ENCODE measurements around the gene KCND2.

DNA sequence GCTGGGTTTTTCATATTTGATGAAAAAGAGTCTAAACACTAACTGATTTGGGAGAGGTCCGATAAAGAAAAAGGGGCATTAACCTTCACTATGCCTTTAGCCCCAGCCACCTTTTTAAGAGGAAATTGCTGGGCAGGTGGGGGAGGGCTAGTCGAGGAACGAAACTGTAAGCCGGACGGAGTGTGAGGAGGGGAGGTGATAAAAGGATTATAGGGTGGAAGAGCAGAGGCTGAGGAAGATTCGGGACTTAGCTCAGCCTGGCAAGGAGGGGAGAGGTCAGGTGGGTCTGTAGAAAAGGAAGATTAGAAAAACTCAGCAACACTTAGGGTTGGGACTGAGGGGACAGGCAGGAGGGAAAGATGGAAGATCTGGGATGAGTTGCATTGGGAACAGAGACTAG, 508.0 kb downstream of the KCND2 start:
- TF ChIP-seq RCOR1 (IDR thresholded peaks at IDR 0.05; ENCODE audit: low read length) (no peak), EZH2phosphoT487 (IDR thresholded peaks at IDR 0.05; ENCODE audit: borderline replicate concordance, low read depth) (no peak), CTCF (IDR thresholded peaks at IDR 0.05) (no peak), MAX (IDR thresholded peaks at IDR 0.05; ENCODE audit: low read depth) (no peak), FOXM1 (IDR thresholded peaks at IDR 0.05; ENCODE audit: low read depth) (no peak), POLR2AphosphoS5 (IDR thresholded peaks at IDR 0.05; ENCODE audit: low read depth, low read length) (no peak), CHD2 (IDR thresholded peaks at IDR 0.05; ENCODE audit: low read length, partially characterized antibody) (no peak), MEF2A (IDR thresholded peaks at IDR 0.05; ENCODE audit: borderline replicate concordance, low read depth) (no peak), TAF1 (IDR thresholded peaks at IDR 0.05; ENCODE audit: borderline replicate concordance, low read depth, low read length) (no peak), YY1 (IDR thresholded peaks at IDR 0.05; ENCODE audit: low read depth) (no peak), JUND (IDR thresholded peaks at IDR 0.05) (no peak)
- TF ChIP-seq, protein P1, sequence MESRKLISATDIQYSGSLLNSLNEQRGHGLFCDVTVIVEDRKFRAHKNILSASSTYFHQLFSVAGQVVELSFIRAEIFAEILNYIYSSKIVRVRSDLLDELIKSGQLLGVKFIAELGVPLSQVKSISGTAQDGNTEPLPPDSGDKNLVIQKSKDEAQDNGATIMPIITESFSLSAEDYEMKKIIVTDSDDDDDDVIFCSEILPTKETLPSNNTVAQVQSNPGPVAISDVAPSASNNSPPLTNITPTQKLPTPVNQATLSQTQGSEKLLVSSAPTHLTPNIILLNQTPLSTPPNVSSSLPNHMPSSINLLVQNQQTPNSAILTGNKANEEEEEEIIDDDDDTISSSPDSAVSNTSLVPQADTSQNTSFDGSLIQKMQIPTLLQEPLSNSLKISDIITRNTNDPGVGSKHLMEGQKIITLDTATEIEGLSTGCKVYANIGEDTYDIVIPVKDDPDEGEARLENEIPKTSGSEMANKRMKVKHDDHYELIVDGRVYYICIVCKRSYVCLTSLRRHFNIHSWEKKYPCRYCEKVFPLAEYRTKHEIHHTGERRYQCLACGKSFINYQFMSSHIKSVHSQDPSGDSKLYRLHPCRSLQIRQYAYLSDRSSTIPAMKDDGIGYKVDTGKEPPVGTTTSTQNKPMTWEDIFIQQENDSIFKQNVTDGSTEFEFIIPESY (IDR thresholded peaks at IDR 0.05; ENCODE audit: borderline replicate concordance, low read depth), result no peak
